Esophagus squamous epithelium (tissue), 5 donors: ENCODE data around the gene IP6K1. TPM values are rescaled to one million over a fixed set of nuclear protein-coding genes. Genes with fewer than 3 reads are reported as not detected.

ENCODE experiments used
- DNase-seq: peaks from one replicate; lab custom pipeline; 2025; lab: John Stamatoyannopoulos, UW
- H3K27ac ChIP-seq, 4 donors: fragments of 200-600 bp; sonication (generic); one replicate each; pipeline ENCODE4 v1.5.1; 2016 to 2019; ENCODE audit warnings: mild to moderate bottlenecking in 1 of 4
- H3K27me3 ChIP-seq, 4 donors: fragments of 200-600 bp; sonication (generic); 1 replicate in 3 of 4; 2 replicates in 1 of 4; pipeline versions ENCODE4 v1.5.1 to v1.6.0; 2017 to 2021; ENCODE audit warnings: antibody characterized with exemption in 1 of 4
- H3K36me3 ChIP-seq, 3 donors: fragments of 200-600 bp; sonication (generic); one replicate each; pipeline ENCODE4 v1.5.1; 2016 to 2019
- H3K4me1 ChIP-seq, 3 donors: fragments of 200-600 bp; sonication (generic); one replicate each; pipeline ENCODE4 v1.5.1; 2017 to 2019
- H3K4me3 ChIP-seq, 4 donors: fragments of 200-600 bp; sonication (generic); 1 replicate in 3 of 4; 2 replicates in 1 of 4; pipeline ENCODE4 v1.5.1; 2016 to 2019; ENCODE audit warnings: mild to moderate bottlenecking in 2 of 4, moderate library complexity in 1 of 4
- H3K9me3 ChIP-seq, 3 donors: fragments of 200-600 bp; sonication (generic); one replicate each; pipeline ENCODE4 v1.5.1; 2016 to 2019
- CTCF ChIP-seq, 6 experiments: fragments of 450-650 bp in 4 of 6; fragments of 200-600 bp in 2 of 6; sonication (generic) in 2 of 6; IDR thresholded peaks; one replicate each; pipeline ENCODE4 v1.5.1; 2016 to 2019; ENCODE audit warnings: antibody characterized with exemption in 6 of 6, mild to moderate bottlenecking in 4 of 6, moderate library complexity in 4 of 6
- POLR2A ChIP-seq, 4 donors: fragments of 450-650 bp; IDR thresholded peaks; one replicate each; pipeline ENCODE4 v1.6.1; 2017; ENCODE audit warnings: antibody characterized with exemption in 4 of 4, mild to moderate bottlenecking in 4 of 4, moderate library complexity in 3 of 4
- WGBS, 2 donors: methylation state at CpG; one replicate each; pipeline ENCODE4 v1.1.5; 2018; 5-methylcytosine and 5-hydroxymethylcytosine counted together
- intact Hi-C: fragments of 100-400 bp; cut with DNase I; formaldehyde crosslinking; loops from one replicate; pipeline ENCODE4 v1.15.0; 2022
- total RNA-seq, 4 donors: library from RNA; depleted of rRNA; stranded (reverse); fragments of >200 nt; gene quantifications; one replicate each; pipeline ENCODE4 v1.1.0, GENCODE V29; 2016
- donor health status: DM: yes; HTN: yes; CAD: no.

The IP6K1 gene
- total RNA-seq, 4 donors from 2014 or later, result 23.0 to 35.1 (median 28.1) TPM

GRCh38 chr3:49763981-49764380 is 22.4 kb downstream of the IP6K1 start:
- TF ChIP-seq CTCF (IDR thresholded peaks at IDR 0.05) (no peak), POLR2A (IDR thresholded peaks at IDR 0.05) (no peak)
- H3K4me3 ChIP-seq, result no peak overlapping the region
- WGBS, 2 donors, result 92 to 100% methylated on average over 4 of the region's 4 CpGs

GRCh38 chr3:49761661-49762060 is 24.7 kb downstream of the IP6K1 start:
- Histone ChIP-seq H3K27ac (no peak overlapping the region), H3K27me3 (no peaks in the 10 kb centered on the region), H3K9me3 (no peaks in the 10 kb centered on the region), H3K36me3 (peaks cover 0 to 36% (median 0%) of the 10 kb centered on the region in 3 donors), H3K4me3 (no peak overlapping the region), H3K4me1 (no peaks in the 10 kb centered on the region)
- TF ChIP-seq CTCF (IDR thresholded peaks at IDR 0.05) (no peak), POLR2A (IDR thresholded peaks at IDR 0.05) (no peak)
- intact Hi-C loops, result no loop called here
- no peak for DNase-seq
- WGBS, 2 donors, result 81 to 82% methylated on average over 3 of the region's 3 CpGs

More at GRCh38 chr3:49763981-49764380, 22.4 kb downstream of the IP6K1 start:
- Histone ChIP-seq H3K36me3 (peaks cover 0 to 36% (median 0%) of the 10 kb centered on the region in 3 donors), H3K9me3 (no peaks in the 10 kb centered on the region), H3K27me3 (no peaks in the 10 kb centered on the region), H3K27ac (no peak overlapping the region), H3K4me1 (no peaks in the 10 kb centered on the region)
- intact Hi-C loops, result no loop called here
- DNase-seq, result no peak

GRCh38 chr3:49759226-49759625 is 27.1 kb downstream of the IP6K1 start:
- TF ChIP-seq CTCF (IDR thresholded peaks at IDR 0.05), result no peak
- TF ChIP-seq POLR2A (IDR thresholded peaks at IDR 0.05), result no peak
- H3K27me3 ChIP-seq, result no peaks in the 10 kb centered on the region
- H3K27ac ChIP-seq, result no peak overlapping the region
- H3K9me3 ChIP-seq, result no peaks in the 10 kb centered on the region
- intact Hi-C loops, result no loop called here
- peaks cover 0 to 11% (median 6%) of the 10 kb centered on the region in 3 donors for H3K4me1 ChIP-seq
- H3K4me3 ChIP-seq, result no peak overlapping the region
- 10 to 50% methylated on average over 1 of the region's 1 CpG for WGBS, 2 donors
- H3K36me3 ChIP-seq, result peaks cover 0 to 23% (median 0%) of the 10 kb centered on the region in 3 donors
- no peak for DNase-seq

GRCh38 chr3:49757197-49757596 is 29.1 kb downstream of the IP6K1 start:
- Histone ChIP-seq H3K4me3 (no peak overlapping the region), H3K9me3 (no peaks in the 10 kb centered on the region), H3K27ac (no peak overlapping the region), H3K36me3 (peaks cover 0 to 8% (median 0%) of the 10 kb centered on the region in 3 donors), H3K27me3 (no peaks in the 10 kb centered on the region), H3K4me1 (peaks cover 4 to 24% (median 6%) of the 10 kb centered on the region in 3 donors)
- 68 to 72% methylated on average over 2 of the region's 2 CpGs for WGBS, 2 donors
- DNase-seq, result no peak
- intact Hi-C loops, result no loop called here
- TF ChIP-seq CTCF (IDR thresholded peaks at IDR 0.05), result no peak
- TF ChIP-seq POLR2A (IDR thresholded peaks at IDR 0.05), result no peak

GRCh38 chr3:49756036-49756435 is 30.3 kb downstream of the IP6K1 start:
- Histone ChIP-seq H3K36me3 (peaks cover 0 to 4% (median 0%) of the 10 kb centered on the region in 3 donors), H3K4me1 (peaks cover 4 to 24% (median 6%) of the 10 kb centered on the region in 3 donors), H3K27me3 (no peaks in the 10 kb centered on the region), H3K9me3 (no peaks in the 10 kb centered on the region), H3K4me3 (no peak overlapping the region), H3K27ac (no peak overlapping the region)
- WGBS, 2 donors, result 63 to 85% methylated on average over 1 of the region's 1 CpG
- no peak for DNase-seq
- intact Hi-C loops, result no loop called here
- TF ChIP-seq POLR2A (IDR thresholded peaks at IDR 0.05) (no peak), CTCF (IDR thresholded peaks at IDR 0.05) (no peak)
